HG03521 (cell line): ENCODE measurements around the gene DCAF17.

Experiments used
- ATAC-seq: cut with Tn5 transposase; IDR thresholded peaks from one replicate; pipeline ENCODE4 v1.9.1; 2021; ENCODE audit warnings: mild to moderate bottlenecking, moderate library complexity; ENCODE audit not compliant: unreplicated experiment

Gene DCAF17, protein sequence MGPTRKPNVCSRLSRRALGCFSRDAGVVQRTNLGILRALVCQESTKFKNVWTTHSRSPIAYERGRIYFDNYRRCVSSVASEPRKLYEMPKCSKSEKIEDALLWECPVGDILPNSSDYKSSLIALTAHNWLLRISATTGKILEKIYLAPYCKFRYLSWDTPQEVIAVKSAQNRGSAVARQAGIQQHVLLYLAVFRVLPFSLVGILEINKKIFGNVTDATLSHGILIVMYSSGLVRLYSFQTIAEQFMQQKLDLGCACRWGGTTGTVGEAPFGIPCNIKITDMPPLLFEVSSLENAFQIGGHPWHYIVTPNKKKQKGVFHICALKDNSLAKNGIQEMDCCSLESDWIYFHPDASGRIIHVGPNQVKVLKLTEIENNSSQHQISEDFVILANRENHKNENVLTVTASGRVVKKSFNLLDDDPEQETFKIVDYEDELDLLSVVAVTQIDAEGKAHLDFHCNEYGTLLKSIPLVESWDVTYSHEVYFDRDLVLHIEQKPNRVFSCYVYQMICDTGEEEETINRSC

DNA sequence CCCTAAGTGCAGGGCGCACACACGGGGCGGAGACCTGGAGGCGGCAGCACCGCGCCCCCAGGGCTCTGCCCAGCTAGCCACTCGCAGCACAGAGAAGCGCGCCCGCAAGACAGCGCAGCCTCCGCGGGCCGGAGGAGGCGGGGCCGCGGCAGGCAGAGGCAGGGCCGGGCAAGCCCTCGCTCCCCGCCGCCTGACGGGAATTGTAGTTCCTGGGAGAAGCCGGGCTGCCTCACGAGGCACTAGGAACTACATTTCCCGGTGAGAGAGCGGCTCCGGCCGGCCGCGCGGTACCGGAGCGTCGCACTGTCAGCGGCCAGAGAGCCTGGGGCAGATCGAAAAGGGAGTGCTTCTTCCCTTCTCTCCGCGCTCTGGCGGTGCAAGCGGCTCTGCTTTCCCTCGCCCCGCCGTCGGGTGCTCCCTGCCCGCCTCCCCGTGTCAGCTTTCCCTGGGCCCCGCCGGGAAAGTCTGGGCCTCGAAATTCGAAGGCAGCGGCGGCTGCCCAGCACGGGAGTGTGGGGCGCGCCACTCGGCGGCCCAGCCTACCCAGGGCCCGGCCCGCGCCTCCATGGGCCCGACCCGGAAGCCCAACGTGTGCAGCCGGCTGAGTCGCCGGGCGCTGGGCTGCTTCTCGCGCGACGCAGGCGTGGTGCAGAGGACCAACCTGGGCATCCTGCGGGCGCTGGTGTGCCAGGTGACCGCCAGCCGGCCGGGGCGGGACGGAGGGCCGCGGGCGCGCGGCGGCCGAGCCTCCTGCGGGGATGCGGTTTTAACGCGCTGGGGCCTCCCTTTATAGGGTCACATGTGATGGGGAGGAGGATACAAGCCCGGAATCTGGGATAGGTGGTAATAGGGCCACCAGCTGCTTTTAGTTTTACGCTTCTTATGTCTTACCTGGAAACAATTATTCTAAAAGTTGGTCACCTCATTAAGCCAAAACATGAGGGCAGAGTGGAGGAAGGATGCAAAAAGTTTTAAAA, at the start of gene DCAF17:
Gene DCAF17 (plus strand): TSS at position 214 of the 977 bp plus-strand sequence. CDS start 352 bp downstream, at position 566.
- peak; percentile 92 for ATAC-seq

DNA sequence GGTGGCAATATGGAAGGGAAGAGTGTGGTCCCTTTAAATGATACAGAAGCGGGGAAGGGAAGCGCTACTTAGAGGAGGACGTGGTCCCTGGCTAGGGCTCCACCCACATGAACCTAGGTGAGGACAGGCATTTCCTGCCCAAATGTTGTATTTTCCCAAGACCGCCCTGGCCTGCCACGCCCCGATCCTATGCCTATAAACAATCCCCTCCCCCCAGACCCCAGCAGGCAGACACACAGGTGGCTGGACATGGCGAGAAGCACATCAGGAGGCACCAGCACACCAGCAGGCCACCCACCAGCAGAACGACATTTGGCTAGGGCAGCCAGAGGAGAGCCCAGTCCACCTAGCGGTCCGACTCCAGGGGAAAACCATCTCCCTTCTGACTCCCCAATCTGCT, 47.4 kb upstream of the DCAF17 start:
- no peak for ATAC-seq

DNA sequence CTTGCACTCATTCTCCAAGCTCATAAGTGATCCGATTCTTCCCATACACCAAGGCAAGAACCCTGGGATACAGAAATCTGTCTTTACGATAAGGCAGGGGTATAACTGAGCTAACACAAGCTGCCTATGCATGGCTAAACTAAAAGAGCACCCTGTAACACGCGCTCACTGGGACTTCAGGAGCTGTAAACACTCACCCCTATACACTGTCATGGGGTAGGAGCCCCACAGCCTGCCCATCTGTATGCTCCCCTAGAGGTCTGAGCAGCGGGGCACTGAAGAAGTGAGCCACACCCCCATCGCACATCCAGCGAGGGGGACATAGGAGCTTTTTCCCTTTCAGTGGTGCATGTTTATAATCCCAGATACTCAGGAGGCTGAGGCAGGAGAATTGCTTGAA, 47.0 kb upstream of the DCAF17 start:
- no peak for ATAC-seq

DNA sequence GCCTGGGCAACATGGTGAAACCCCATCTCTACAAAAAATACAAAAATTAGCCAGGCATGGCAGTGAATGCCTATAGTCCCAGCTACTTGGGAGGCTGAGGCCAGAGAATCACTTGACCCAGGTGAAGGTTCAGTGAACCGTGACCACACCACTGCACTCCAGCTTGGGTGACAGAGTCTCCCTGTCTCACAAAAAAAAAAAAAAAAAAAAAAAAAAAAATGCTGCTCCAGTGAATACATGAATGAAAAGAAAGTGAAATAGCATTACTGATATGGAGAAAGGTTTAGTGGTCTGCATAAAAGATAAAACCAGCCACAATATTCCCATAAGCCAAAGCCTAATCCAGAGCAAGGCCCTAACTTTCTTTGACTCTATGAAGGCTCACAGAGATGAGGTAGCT, 44.7 kb upstream of the DCAF17 start:
- ATAC-seq, result no peak

DNA sequence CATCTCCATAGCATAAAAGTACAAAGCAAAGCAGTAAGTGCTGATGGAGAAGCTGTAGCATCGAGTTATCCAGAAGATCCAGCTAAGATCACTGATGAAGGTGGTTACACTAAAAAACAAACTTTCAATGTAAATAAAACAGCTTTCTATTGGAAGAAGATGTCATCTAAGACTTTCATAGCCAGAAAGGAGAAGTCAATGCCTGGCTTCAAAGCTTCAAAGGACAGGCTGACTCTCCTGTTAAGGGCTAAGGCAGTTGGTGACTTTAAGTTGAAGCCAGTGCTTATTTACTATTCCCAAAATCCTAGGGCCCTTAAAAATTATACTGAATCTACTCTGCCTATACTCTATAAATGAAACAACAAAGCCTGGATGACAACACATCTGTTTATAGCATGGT, 44.2 kb upstream of the DCAF17 start:
- no peak for ATAC-seq

DNA sequence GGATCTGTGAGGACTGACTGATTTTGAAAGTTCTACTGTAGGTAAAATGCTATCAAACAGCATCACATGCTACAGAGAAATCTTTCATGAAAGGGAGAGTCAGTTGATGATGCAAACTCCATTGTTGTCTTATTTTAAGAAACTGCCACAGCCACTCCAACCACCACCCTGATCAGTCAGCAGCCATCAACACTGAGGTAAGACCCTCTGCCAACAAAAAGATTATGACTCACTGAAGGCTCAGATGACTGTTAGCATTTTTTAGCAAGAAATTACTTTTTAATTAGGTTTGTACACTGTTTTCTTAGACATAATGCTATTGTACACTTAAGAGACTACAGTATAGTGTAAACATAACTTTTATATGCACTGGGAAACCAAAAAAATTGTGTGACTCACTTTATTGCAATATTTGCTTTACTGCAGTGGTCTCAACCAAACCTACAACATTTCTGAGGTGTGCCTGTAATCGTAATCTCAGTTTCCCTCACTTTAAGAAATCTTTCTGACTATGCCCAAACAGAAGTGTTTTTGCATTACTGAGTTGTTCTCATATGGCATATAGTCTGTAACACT, 43.0 kb upstream of the DCAF17 start:
- no peak for ATAC-seq

DNA sequence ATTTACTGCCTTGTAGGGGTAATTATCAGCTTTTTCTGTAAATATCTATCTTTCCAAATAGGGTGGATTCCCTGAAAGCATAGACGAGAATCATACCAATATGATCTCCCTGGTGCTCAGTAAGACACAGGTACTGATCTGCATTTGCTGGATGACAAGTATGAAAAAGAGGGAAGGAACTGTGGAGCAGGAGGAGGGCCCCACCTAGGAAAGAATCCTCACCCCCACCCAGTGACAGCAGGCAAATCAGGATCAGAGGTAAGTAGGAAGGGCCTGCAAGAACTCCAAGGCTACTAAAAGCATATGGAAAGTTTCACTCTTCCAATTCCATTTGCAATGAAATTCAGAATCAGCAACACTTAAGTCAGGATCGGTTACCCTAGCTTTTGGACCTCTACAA, 42.5 kb upstream of the DCAF17 start:
- ATAC-seq, result no peak

DNA sequence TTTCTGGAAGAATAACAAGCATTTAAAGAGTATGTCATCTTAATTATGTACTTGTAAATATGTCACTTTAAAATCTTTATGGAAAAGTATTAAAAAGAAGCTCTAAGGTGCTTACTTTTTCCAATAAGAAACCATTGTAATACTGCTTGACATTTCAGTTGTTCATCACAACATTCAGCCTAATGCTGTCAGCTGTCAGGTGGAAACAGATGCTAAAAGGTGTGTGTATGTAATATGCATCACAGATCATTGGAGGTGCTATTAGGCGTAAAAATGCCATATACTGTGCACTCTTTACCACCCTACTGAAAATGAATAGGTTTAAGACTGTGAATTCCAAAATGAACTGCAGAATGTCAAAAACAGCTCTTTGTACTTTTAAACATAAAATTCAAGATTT, 40.5 kb upstream of the DCAF17 start:
- no peak for ATAC-seq

DNA sequence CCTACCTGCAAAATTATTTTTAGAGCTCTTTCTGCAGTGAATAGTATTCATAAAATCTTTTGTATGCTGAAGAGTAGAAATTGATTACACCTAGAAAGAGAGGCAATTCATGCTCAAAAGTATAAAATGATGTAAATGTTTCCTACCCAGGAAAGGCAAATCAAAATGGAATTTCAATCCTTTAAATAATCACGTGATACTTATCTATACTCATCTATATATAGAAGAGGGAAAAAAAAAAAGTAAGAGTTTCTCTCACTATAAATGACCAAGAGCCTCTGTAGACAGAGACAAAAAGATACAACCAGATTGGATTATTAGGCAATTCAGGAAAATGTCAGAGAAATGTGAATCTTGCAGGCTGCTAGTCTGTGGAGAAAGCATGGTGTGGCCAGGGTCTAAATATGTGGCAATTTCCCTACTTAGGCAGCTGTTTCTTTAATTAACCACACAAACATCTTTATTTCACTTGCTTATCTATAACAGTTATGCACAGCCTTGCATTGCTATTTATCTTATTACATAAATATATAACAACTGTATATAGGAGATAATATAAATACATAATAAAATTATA, 39.8 kb upstream of the DCAF17 start:
- ATAC-seq, result no peak

DNA sequence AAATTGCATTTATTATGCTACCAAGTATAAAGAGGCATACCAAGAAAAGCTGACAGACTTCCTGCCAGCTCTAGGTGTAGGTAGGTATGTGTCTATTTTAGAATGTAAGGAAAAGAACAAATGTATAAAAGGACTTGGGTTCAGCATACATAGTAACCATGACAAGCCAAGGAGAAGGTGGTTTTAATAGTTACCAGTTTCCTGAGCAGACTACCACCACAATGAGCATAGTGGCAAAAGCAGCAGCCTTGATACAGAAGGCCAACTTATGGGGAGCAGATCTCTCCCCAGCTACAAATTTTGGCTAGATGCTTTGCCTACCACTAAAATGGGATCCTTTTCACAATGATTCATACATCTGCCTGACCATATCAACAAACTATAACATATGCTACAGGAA, 34.7 kb upstream of the DCAF17 start:
- no peak for ATAC-seq

DNA sequence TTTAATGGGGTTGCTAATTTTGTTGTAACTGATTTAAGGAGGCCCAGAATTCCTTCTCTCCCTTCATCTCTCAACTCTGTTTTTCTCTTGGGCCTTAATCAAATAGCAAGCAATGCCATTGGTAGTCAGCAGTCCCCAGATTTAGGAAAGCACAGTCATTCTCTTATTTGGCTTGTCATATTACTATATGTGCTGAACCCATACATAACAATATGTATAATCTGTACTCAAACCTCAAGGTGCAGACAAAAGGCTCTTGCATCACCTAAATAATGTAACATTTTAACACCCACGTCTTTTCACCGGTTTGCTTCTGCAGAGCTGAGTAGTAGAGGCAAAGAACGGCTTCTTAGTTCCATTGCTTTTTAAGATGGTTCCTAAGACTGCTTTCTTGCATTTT, 33.6 kb upstream of the DCAF17 start:
- no peak for ATAC-seq

DNA sequence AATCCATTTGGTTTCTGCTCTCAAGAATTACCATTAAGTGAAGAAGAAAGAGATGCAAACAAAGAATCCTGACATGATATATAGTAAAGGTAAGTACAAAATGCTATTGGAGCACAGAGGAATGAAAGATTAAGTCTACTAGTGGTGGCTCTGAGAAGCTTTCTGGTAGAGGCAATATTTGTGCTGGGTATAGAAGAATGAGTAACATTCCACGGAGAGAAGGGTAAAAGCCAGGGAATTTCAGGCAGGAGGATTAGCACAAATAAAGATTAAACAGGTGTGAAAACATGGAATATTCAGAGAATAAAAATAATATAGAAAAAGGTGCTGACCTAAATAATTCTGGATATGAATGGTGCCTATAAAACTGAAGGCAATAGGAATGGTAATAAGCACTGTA, 32.1 kb upstream of the DCAF17 start:
- ATAC-seq, result no peak

DNA sequence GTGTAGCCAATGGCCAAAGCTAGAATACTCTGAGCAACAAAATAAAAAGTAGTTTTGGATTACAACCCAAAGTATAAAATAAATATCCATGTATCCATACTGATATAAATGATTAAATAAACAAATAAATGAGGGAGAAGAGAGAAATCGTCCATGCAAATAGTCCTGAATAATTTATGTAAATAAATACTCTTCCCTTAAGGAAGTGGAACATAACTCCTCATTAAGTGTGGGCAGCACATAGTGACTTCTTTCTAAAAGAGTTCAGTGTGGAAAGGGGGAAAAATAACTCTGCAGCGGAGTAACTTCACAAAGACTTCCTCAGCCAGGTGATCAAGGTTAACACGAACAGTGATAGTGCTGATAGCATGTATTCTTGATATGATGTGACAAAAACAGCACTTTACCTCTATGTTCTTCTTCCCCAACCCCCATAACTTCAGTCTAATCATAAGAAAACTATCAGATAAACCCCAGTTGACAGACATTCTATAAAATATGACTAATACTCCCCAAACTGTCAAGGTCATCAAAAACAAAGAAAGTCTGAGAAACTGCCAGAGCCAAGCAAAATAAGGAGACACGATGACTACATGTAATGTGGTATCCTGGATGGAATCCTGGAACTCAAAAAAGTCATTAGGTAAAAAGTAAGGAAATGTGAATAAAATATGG, 31.0 kb upstream of the DCAF17 start:
- ATAC-seq, result no peak

DNA sequence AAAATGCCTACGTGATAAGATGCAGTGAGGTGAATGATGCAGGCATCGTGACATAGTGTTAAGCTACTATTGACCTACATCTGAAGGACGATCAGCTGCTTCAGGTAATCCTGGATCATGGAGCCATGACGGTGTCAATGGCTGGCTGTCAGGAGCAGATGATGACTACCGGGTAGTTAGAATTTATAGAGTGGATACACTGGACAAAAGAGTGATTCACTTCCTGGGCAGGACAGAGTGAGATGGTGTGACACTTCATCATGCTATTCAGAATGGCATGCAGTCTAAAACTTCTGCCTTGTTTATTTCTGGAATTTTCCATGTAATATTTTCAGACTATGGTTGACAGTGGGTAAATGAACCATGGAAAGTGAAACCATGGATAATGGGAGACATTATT, 29.8 kb upstream of the DCAF17 start:
- ATAC-seq, result no peak

DNA sequence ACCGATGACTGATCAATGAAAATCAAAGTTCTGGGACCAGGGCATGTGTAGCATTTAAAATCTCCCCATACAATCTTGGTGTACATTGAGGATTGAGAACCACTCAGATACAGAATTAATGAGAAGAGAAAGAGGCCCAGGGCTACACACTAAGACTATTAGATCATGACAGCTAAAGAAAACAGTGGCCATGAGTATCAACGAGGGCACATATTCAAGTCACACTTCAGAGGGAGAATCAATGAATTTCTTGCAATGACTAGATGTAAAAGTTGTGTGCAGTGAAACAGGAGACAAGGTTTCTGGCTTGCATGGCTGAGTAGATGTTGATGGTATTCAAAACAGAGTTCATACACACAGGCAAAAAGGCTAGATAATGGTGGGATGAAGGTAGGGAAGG, 29.3 kb upstream of the DCAF17 start:
- no peak for ATAC-seq

DNA sequence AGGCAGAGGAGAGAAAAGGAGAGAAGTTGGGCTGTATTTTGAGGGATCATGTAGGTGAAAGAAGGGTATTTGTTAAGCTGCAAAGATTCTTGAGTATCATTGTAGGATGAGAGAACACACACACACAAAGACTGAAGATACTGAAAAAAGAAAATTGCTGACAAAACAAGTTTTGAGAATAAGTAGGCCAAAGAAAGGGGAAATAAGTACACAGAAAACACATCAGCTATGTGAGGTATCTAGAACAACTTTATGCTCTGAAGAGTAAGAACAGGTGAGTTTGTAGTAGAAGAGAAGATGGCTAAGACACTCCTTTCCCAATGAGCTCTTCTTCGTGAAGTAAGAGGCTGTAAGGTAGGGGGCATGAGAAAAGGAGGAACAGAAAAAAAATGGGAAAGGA, 28.5 kb upstream of the DCAF17 start:
- no peak for ATAC-seq

DNA sequence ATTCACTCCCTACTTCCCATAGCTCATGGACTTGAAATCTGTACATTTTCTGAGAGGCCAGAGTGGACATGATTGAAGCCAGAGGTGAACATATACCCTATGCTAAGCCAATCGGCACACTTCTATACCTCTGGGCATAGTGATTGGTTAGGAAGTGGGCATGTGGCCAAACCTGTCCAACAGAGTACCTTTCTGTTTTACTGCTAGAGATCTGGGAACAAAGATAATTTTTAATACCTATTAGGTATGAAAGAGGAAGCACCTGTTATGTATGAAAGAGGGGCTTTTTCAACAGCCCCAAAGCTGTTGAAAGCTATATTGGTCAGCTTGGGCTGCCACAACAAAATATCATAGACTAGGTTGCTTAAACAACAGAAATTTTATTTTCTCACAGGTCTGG, 28.0 kb upstream of the DCAF17 start:
- ATAC-seq, result peak; percentile 45

DNA sequence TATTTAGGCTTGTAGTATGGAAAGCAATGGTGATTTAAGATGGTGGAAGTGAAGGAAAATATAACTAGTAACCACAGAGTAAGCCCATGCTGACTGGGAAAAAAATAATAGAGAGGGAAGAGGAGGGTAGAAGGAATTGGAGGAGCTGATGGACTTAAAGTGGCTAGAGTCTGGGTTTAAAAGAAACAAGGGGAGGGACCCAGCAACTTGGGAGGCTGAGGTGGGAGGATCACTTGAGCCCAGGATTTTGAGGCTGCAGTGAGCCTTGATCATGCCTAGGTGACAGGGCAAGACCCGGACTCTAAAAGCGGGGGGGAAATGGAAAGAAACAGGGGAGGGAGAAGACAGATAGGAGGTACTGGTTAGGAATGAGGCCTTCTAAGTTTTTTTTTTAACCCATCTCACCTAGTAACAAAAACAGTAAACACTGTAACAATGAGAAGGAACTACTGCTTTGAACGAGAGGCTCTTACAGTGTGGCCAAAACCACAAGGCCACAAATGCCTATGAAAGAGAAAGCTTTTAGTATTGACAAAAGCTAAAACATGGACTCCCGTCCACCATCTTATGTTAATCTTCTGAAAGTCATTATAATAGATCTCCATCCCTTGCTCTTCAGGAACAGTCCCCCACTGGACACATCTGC, 26.9 kb upstream of the DCAF17 start:
- ATAC-seq, result peak; percentile 72

DNA sequence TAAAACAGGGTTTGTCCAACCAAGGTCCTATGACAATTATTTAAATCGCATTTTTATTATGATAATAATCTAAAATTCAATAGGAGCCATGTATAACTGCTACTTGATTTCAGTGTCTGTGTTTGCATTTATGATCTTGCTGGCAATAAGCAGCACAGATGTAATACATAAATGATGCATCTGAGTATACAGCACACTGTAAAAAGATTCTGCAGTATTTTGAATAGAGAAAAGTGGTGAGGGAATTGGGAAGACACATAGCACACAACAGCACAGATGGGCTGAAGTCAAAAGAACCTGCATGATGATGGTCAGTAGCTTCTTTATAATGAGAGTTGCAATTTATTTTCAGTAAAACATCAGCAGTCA, 26.4 kb upstream of the DCAF17 start:
- no peak for ATAC-seq

DNA sequence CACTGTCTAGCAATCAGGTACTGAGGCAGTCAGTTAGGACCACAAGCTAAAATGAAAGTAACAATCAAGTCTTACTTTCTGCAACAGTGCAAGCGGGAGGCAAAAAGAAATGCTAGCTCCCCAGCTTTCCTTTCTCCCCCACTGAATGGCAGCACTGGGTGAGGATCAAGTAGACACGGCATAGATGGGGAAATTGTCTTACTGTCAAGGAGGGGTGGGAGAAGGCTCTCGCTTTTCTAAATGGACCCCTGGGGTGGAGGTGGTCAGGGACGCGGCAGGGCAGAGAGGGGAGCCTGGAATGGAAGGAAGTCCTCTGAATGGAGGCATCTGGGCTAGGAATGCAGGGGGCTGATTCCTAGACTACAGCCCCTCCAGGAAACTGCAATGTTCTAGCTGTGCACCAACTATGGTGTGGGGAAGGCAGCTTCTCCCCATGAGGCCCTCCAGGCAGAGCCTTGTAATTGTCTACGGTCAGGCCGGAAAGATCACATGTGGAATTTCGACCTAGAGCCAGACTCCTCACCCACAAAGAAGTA, 24.5 kb upstream of the DCAF17 start:
- ATAC-seq, result no peak
